ENCODE data around the gene INPP4A. TPM values are rescaled to one million over a fixed set of nuclear protein-coding genes. Genes with fewer than 3 reads are reported as not detected.

The INPP4A gene
- polyA plus RNA-seq, 1 of the 3 experiments (the other 2 are of a cell fraction) = 15.0 TPM

GRCh38 chr2:98579926-98580325, 135.3 kb downstream of the INPP4A start:
- H3F3A ChIP-seq (replicated peaks; ENCODE audit: insufficient read depth) = peaks cover 4% of the 10 kb centered on the region
- no peak for TF ChIP-seq MXI1 (IDR thresholded peaks at IDR 0.05; ENCODE audit: low read depth, low read length)
- TF ChIP-seq ZBTB33 (IDR thresholded peaks at IDR 0.05; ENCODE audit: borderline replicate concordance, low read depth) = no peak
- no peak for TF ChIP-seq YY1 (IDR thresholded peaks at IDR 0.05; ENCODE audit: low read depth)
- TF ChIP-seq RCOR1 (IDR thresholded peaks at IDR 0.05; ENCODE audit: low read length) = no peak
- TF ChIP-seq SIN3A (IDR thresholded peaks at IDR 0.05; ENCODE audit: borderline replicate concordance, low read depth, low read length) = no peak
- TF ChIP-seq TAF1 (IDR thresholded peaks at IDR 0.05; ENCODE audit: borderline replicate concordance, low read depth, low read length) = no peak
- TF ChIP-seq MEF2A (IDR thresholded peaks at IDR 0.05; ENCODE audit: borderline replicate concordance, low read depth) = no peak
- TF ChIP-seq RFX5 (IDR thresholded peaks at IDR 0.05; ENCODE audit: low read length) = no peak
- TF ChIP-seq FOXJ3 (CRISPR knock-in tag; IDR thresholded peaks at IDR 0.05) = no peak
- TF ChIP-seq ELF1 (IDR thresholded peaks at IDR 0.05) = no peak
- TF ChIP-seq, protein P1, sequence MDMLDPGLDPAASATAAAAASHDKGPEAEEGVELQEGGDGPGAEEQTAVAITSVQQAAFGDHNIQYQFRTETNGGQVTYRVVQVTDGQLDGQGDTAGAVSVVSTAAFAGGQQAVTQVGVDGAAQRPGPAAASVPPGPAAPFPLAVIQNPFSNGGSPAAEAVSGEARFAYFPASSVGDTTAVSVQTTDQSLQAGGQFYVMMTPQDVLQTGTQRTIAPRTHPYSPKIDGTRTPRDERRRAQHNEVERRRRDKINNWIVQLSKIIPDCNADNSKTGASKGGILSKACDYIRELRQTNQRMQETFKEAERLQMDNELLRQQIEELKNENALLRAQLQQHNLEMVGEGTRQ (IDR thresholded peaks at IDR 0.05; ENCODE audit: borderline replicate concordance, low read depth, low read length) = no peak
- TF ChIP-seq SMC3 (IDR thresholded peaks at IDR 0.05; ENCODE audit: low read depth, low read length) = no peak
- no peak for TF ChIP-seq TCF12 (IDR thresholded peaks at IDR 0.05)
- no peak for TF ChIP-seq EZH2phosphoT487 (IDR thresholded peaks at IDR 0.05; ENCODE audit: borderline replicate concordance, low read depth)
- TF ChIP-seq, protein P2, sequence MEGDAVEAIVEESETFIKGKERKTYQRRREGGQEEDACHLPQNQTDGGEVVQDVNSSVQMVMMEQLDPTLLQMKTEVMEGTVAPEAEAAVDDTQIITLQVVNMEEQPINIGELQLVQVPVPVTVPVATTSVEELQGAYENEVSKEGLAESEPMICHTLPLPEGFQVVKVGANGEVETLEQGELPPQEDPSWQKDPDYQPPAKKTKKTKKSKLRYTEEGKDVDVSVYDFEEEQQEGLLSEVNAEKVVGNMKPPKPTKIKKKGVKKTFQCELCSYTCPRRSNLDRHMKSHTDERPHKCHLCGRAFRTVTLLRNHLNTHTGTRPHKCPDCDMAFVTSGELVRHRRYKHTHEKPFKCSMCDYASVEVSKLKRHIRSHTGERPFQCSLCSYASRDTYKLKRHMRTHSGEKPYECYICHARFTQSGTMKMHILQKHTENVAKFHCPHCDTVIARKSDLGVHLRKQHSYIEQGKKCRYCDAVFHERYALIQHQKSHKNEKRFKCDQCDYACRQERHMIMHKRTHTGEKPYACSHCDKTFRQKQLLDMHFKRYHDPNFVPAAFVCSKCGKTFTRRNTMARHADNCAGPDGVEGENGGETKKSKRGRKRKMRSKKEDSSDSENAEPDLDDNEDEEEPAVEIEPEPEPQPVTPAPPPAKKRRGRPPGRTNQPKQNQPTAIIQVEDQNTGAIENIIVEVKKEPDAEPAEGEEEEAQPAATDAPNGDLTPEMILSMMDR (IDR thresholded peaks at IDR 0.05) = no peak
- TF ChIP-seq, protein P3, sequence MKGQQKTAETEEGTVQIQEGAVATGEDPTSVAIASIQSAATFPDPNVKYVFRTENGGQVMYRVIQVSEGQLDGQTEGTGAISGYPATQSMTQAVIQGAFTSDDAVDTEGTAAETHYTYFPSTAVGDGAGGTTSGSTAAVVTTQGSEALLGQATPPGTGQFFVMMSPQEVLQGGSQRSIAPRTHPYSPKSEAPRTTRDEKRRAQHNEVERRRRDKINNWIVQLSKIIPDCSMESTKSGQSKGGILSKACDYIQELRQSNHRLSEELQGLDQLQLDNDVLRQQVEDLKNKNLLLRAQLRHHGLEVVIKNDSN (IDR thresholded peaks at IDR 0.05; ENCODE audit: borderline replicate concordance, low read depth) = no peak
- no peak for TF ChIP-seq GATA2 (CRISPR knock-in tag; IDR thresholded peaks at IDR 0.05)
- TF ChIP-seq EP300 (IDR thresholded peaks at IDR 0.05; ENCODE audit: borderline replicate concordance in 1 of 2, low read depth in 1 of 2, low read length in 1 of 2) = no peak
- no peak for TF ChIP-seq FOSL2 (IDR thresholded peaks at IDR 0.05; ENCODE audit: borderline replicate concordance, low read depth)
- H3K36me3 ChIP-seq (replicated peaks in 1 of 2; ENCODE audit: control insufficient read depth in 1 of 2, insufficient read depth in 2 of 2, low read length in 1 of 2) = peaks cover 0 to 34% of the 10 kb centered on the region in 2 experiments
- no peaks in the 10 kb centered on the region for H3K9me3 ChIP-seq
- H3K4me1 ChIP-seq (ENCODE audit: control insufficient read depth in 1 of 2, insufficient read depth in 2 of 2, low read depth in 1 of 2, low read length in 1 of 2) = peaks cover 0 to 2% of the 10 kb centered on the region in 2 experiments; a peak in 1 of 4 replicates
- DNase-seq = no peak
- H3K27me3 ChIP-seq (ENCODE audit: insufficient read depth) = no peaks in the 10 kb centered on the region
- H3K27ac ChIP-seq (ENCODE audit: low read depth in 2 of 2, low read length in 1 of 2) = no peak overlapping the region
- ChIA-PET POLR2A (no interaction called here), CTCF (interaction anchor here (1.4 to 2.2 kb wide), 3 partner anchors 10 to 167 kb away, joined by 5 to 10 read pairs (median 8); no protein-coding TSS in a partner anchor)
- H3K9ac ChIP-seq = no peak overlapping the region
- no peak overlapping the region for H3K4me3 ChIP-seq (ENCODE audit: low read depth in 2 of 2, low read length in 1 of 2)
- no peaks in the 10 kb centered on the region for H3K79me2 ChIP-seq (ENCODE audit: insufficient read depth)
- H3K9me2 ChIP-seq = no peaks in the 10 kb centered on the region
- no peak overlapping the region for H2AFZ ChIP-seq (ENCODE audit: low read depth)
- no peak overlapping the region for H3K4me2 ChIP-seq
- 81% methylated on average over 6 of the region's 7 CpGs for WGBS (ENCODE audit: low lambda C conversion rate)
- no peaks in the 10 kb centered on the region for H4K20me1 ChIP-seq (ENCODE audit: insufficient read depth)

Data from SK-N-SH (cell line).